SU-DHL-6 (cell line): ENCODE measurements around the gene CARD14.

ENCODE experiments used
- H2AFZ ChIP-seq: fragments of 200-600 bp; sonication (generic); 2 replicates; pipeline ENCODE4 v1.6.1; 2014; ENCODE audit warnings: low read depth, mild to moderate bottlenecking, moderate library complexity, mixed read lengths, antibody characterized with exemption, low read length; ENCODE audit not compliant: severe bottlenecking
- H3F3A ChIP-seq: fragments of 200-600 bp; shearing (Covaris generic); 2 replicates; pipeline ENCODE4 v1.6.0; 2016; ENCODE audit warnings: antibody characterized with exemption, mild to moderate bottlenecking; ENCODE audit not compliant: insufficient read depth
- H3K27ac ChIP-seq: fragments of 200-600 bp; sonication (generic); 2 replicates; pipeline ENCODE4 v1.5.1; 2016; ENCODE audit warnings: low read depth, mild to moderate bottlenecking, low read length, moderate library complexity, mixed read lengths
- H3K27me3 ChIP-seq: fragments of 200-600 bp; sonication (generic), shearing (Covaris generic); 2 replicates; pipeline ENCODE4 v1.6.0; 2014; ENCODE audit warnings: mild to moderate bottlenecking, low read length
- H3K36me3 ChIP-seq: fragments of 200-600 bp; sonication (generic); 2 replicates; pipeline ENCODE4 v1.6.1; 2014; ENCODE audit warnings: mild to moderate bottlenecking, low read length, mixed read lengths
- H3K4me2 ChIP-seq: fragments of 300-600, 200-600 bp; shearing (Covaris generic), sonication (generic); 2 replicates; pipeline ENCODE4 v1.6.0; 2014; ENCODE audit warnings: low read length, low read depth, mild to moderate bottlenecking; ENCODE audit not compliant: poor library complexity, severe bottlenecking
- H3K4me3 ChIP-seq: fragments of 200-600 bp; sonication (generic); 2 replicates; pipeline ENCODE4 v1.5.1; 2014; ENCODE audit warnings: antibody characterized with exemption, low read length, mild to moderate bottlenecking, mixed read lengths; ENCODE audit not compliant: insufficient read depth, poor library complexity, severe bottlenecking
- H3K79me2 ChIP-seq: fragments of 200-600 bp; sonication (generic); 2 replicates; pipeline ENCODE4 v1.6.1; 2014; ENCODE audit warnings: mild to moderate bottlenecking, low read length, moderate library complexity; ENCODE audit not compliant: insufficient read depth
- H3K9ac ChIP-seq: fragments of 200-600 bp; sonication (generic); 2 replicates; pipeline ENCODE4 v1.7.0; 2014; ENCODE audit warnings: mild to moderate bottlenecking, low read length
- H3K9me2 ChIP-seq: fragments of 200-600 bp; sonication (generic); replicated peaks from 2 replicates; pipeline ENCODE4 v1.6.1; 2014; ENCODE audit warnings: low read length; ENCODE audit not compliant: insufficient read depth
- H3K9me3 ChIP-seq: fragments of 200-600 bp; sonication (generic); 2 replicates; pipeline ENCODE4 v1.6.1; 2014; ENCODE audit warnings: low read length, mixed read lengths; ENCODE audit not compliant: insufficient read depth
- H4K20me1 ChIP-seq: fragments of 200-600 bp; sonication (generic); 2 replicates; pipeline ENCODE4 v1.6.1; 2014; ENCODE audit warnings: low read depth, mild to moderate bottlenecking, antibody characterized with exemption, low read length, moderate library complexity, mixed read lengths
- EZH2phosphoT487 ChIP-seq: fragments of 200-600 bp; sonication (generic), shearing (Covaris generic); conservative IDR thresholded peaks from 2 replicates; pipeline ENCODE4 v1.6.1; 2018; ENCODE audit warnings: mild to moderate bottlenecking, antibody characterized with exemption, low read length, moderate library complexity, mixed read lengths
- TF ChIP-seq, protein P1 (sequence below): fragments of 200-600 bp; sonication (generic); IDR thresholded peaks from one replicate; pipeline ENCODE4 v1.5.1; 2017; ENCODE audit warnings: antibody characterized with exemption, mild to moderate bottlenecking, low read length, moderate library complexity; ENCODE audit not compliant: insufficient read depth, poor library complexity, severe bottlenecking

CARD14 gene

DNA sequence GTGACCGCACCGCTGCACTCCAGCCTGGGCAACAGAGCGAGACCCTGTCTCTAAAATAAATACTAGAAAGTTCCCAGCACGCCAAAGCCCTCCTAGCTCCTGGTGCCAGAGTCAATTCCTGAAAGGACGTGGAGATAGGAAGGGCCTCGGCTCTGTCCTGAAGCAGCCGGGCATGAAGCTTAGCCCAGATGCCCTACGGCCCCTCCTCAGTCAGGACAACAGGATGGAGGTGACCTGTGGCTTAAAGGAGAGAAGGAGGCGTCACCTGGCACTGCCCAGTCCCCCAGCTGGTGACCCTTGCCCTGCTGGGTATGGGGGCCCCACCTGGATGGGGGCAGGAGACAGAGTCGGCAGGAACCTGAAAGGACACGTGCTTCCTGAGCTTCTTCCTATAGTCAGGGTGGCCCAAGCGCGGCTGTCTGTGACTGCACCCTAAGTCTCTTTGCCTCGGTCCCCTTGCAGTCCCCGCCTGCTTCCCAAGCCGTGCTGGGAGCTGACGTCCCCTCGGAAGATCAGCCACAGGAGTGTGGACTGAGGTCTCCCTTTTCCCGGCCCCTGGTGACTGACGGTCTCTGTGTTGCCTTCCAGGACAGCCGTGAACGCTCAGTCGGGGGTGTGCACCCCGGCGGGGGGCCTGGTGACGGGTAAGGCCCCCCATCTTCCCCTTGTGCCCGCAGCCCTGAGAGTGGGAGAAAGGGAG is 75.9 kb downstream of the CARD14 start:
- no peaks in the 10 kb centered on the region for H3K27me3 ChIP-seq
- H3K9me3 ChIP-seq, result no peaks in the 10 kb centered on the region
- H3K4me3 ChIP-seq, result no peak overlapping the region
- no peaks in the 10 kb centered on the region for H4K20me1 ChIP-seq
- H3K27ac ChIP-seq, result no peak overlapping the region
- H3K36me3 ChIP-seq, result no peaks in the 10 kb centered on the region
- no peak overlapping the region for H3K4me2 ChIP-seq
- TF ChIP-seq, protein P1, sequence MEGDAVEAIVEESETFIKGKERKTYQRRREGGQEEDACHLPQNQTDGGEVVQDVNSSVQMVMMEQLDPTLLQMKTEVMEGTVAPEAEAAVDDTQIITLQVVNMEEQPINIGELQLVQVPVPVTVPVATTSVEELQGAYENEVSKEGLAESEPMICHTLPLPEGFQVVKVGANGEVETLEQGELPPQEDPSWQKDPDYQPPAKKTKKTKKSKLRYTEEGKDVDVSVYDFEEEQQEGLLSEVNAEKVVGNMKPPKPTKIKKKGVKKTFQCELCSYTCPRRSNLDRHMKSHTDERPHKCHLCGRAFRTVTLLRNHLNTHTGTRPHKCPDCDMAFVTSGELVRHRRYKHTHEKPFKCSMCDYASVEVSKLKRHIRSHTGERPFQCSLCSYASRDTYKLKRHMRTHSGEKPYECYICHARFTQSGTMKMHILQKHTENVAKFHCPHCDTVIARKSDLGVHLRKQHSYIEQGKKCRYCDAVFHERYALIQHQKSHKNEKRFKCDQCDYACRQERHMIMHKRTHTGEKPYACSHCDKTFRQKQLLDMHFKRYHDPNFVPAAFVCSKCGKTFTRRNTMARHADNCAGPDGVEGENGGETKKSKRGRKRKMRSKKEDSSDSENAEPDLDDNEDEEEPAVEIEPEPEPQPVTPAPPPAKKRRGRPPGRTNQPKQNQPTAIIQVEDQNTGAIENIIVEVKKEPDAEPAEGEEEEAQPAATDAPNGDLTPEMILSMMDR, result no peak
- TF ChIP-seq EZH2phosphoT487, result no peak
- no peaks in the 10 kb centered on the region for H3F3A ChIP-seq
- no peak overlapping the region for H2AFZ ChIP-seq
- H3K79me2 ChIP-seq, result no peaks in the 10 kb centered on the region
- H3K9me2 ChIP-seq, result no peaks in the 10 kb centered on the region
- no peak overlapping the region for H3K9ac ChIP-seq

DNA sequence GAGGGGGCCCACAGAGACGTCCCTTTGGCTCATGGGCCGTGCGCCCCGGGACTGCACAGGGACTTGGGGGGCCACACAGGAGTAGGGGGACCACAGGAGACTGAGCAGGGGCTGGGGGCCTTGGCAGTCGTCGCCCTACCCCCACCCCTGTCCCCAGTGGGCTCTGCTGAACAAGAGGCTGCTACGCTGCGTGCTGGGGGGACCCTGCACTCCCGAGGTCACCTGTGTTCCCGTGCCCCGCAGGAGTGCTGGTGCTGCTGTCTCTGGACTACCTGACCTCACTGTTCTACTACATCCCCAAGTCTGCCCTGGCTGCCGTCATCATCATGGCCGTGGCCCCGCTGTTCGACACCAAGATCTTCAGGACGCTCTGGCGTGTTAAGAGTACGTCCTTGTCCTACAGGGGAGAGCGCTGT is 76.4 kb downstream of the CARD14 start:
- TF ChIP-seq EZH2phosphoT487, result no peak
- TF ChIP-seq, protein P1, result no peak
- H3K27ac ChIP-seq, result no peak overlapping the region
- H3K9me2 ChIP-seq, result no peaks in the 10 kb centered on the region
- H3K4me2 ChIP-seq, result no peak overlapping the region
- no peaks in the 10 kb centered on the region for H4K20me1 ChIP-seq
- H3K36me3 ChIP-seq, result no peaks in the 10 kb centered on the region
- no peaks in the 10 kb centered on the region for H3K9me3 ChIP-seq
- no peak overlapping the region for H3K9ac ChIP-seq
- no peaks in the 10 kb centered on the region for H3K27me3 ChIP-seq
- H3F3A ChIP-seq, result no peaks in the 10 kb centered on the region
- no peaks in the 10 kb centered on the region for H3K79me2 ChIP-seq
- no peak overlapping the region for H3K4me3 ChIP-seq
- no peak overlapping the region for H2AFZ ChIP-seq

DNA sequence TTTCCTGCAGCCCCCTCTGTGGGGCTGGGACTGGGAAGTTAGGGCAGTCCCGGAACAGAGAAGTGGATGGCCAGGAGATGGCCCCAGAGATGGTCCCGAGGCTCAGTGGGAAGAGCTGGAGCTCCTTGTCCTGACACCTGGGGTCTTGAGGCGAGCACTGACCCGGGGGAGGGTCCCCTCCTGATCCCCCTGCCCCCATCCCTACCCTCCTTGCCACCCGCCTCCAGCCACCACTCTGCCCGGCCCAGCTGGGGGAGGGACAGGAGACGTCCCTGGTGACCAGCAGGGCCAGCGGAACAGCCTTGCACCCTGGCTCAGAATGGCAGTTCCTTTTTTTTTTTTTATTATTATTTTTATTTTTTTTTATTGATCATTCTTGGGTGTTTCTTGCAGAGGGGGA is 76.9 kb downstream of the CARD14 start:
- Histone ChIP-seq H3K4me2 (no peak overlapping the region), H3K36me3 (no peaks in the 10 kb centered on the region), H4K20me1 (no peaks in the 10 kb centered on the region), H3K9me2 (no peaks in the 10 kb centered on the region), H3K4me3 (no peak overlapping the region), H3K9ac (no peak overlapping the region), H3K27me3 (no peaks in the 10 kb centered on the region), H2AFZ (no peak overlapping the region), H3F3A (no peaks in the 10 kb centered on the region), H3K79me2 (no peaks in the 10 kb centered on the region), H3K27ac (no peak overlapping the region), H3K9me3 (no peaks in the 10 kb centered on the region)
- TF ChIP-seq, protein P1, result no peak
- no peak for TF ChIP-seq EZH2phosphoT487
